WTC11 (cell line): Measurements from ENCODE around the gene PPP6R3.
"Not testable (repeated sequence)": the region's sequence is repeated elsewhere in the genome, so short reads cannot be mapped to it uniquely, and the experiment has no call there.

Experiments
- CTCF ChIP-seq: fragments of 200-600 bp; IDR thresholded peaks from 2 replicates; pipeline ENCODE4 v1.8.0; 2022; ENCODE audit warnings: antibody characterized with exemption
- FOXP4 ChIP-seq: sonication (generic); formaldehyde crosslinking; IDR thresholded peaks from 2 replicates; pipeline ENCODE4 v1.8.0; 2022; ENCODE audit warnings: mild to moderate bottlenecking, missing genetic modification reagents

- TF ChIP-seq CTCF; FOXP4 (CRISPR knock-in tag): not testable (repeated sequence)
Observed at GRCh38 chr11:68628837-68629236, 168.3 kb downstream of the PPP6R3 start.
